IMR-90 (cell line): ENCODE data around the gene PITHD1.

Experiments
- CEBPB ChIP-seq: IDR thresholded peaks from 2 replicates; pipeline ENCODE4 v1.6.1; 2012; ENCODE audit warnings: low read depth, low read length, improper control_type of control experiment
- CHD1 ChIP-seq: IDR thresholded peaks from 2 replicates; pipeline ENCODE4 v1.6.1; 2012; ENCODE audit warnings: low read depth, low read length, improper control_type of control experiment
- CTCF ChIP-seq: conservative IDR thresholded peaks from 2 replicates; pipeline ENCODE4 v1.5.1; 2012; ENCODE audit warnings: mild to moderate bottlenecking, low read depth, low read length, improper control_type of control experiment
- MAZ ChIP-seq: IDR thresholded peaks from 2 replicates; pipeline ENCODE4 v1.6.1; 2012; ENCODE audit warnings: low read depth, mild to moderate bottlenecking, low read length, improper control_type of control experiment, moderate library complexity, borderline replicate concordance
- MXI1 ChIP-seq: IDR thresholded peaks from 2 replicates; pipeline ENCODE4 v1.6.1; 2012; ENCODE audit warnings: low read depth, mild to moderate bottlenecking, low read length, moderate library complexity, borderline replicate concordance
- POLR2A ChIP-seq: IDR thresholded peaks from 2 replicates; pipeline ENCODE4 v1.6.1; 2012; ENCODE audit warnings: mild to moderate bottlenecking, low read depth, low read length
- RAD21 ChIP-seq: IDR thresholded peaks from 2 replicates; pipeline ENCODE4 v1.6.1; 2012; ENCODE audit warnings: low read length, improper control_type of control experiment
- RCOR1 ChIP-seq: IDR thresholded peaks from 2 replicates; pipeline ENCODE4 v1.6.1; 2012; ENCODE audit warnings: mild to moderate bottlenecking, low read length, improper control_type of control experiment; ENCODE audit not compliant: insufficient replicate concordance
- SMC3 ChIP-seq: fragments of 150-350 bp; IDR thresholded peaks from 2 replicates; pipeline ENCODE4 v1.6.1; 2016; ENCODE audit warnings: low read depth, mild to moderate bottlenecking, antibody characterized with exemption, low read length, moderate library complexity
- USF2 ChIP-seq: fragments of 150-350 bp; IDR thresholded peaks from 2 replicates; pipeline ENCODE4 v1.6.1; 2017; ENCODE audit warnings: mild to moderate bottlenecking, antibody characterized with exemption, low read length, low read depth

GRCh38 chr1:23801876-23802275 is 23.7 kb downstream of the PITHD1 start:
- TF ChIP-seq CTCF, result no peak
- TF ChIP-seq MAZ, result no peak
- TF ChIP-seq POLR2A, result no peak
- no peak for TF ChIP-seq MXI1
- no peak for TF ChIP-seq CEBPB
- no peak for TF ChIP-seq SMC3
- TF ChIP-seq CHD1, result no peak
- TF ChIP-seq RCOR1, result no peak
- TF ChIP-seq USF2, result no peak
- TF ChIP-seq RAD21, result no peak
